GM19099 (cell line): Measurements from ENCODE around the gene OR56B1.

Experiments
- POLR2A ChIP-seq: IDR thresholded peaks from 3 replicates; pipeline ENCODE4 v1.6.1; 2011; ENCODE audit warnings: low read depth; ENCODE audit not compliant: insufficient read length; ENCODE audit errors: extremely low read depth

Gene OR56B1, protein sequence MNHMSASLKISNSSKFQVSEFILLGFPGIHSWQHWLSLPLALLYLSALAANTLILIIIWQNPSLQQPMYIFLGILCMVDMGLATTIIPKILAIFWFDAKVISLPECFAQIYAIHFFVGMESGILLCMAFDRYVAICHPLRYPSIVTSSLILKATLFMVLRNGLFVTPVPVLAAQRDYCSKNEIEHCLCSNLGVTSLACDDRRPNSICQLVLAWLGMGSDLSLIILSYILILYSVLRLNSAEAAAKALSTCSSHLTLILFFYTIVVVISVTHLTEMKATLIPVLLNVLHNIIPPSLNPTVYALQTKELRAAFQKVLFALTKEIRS

GRCh38 chr11:5736396-5736795 is at the start of gene OR56B1:
TSS of gene OR56B1 (plus strand) at chr11:5736448. CDS start at chr11:5736517, 69 bp downstream.
- no peak for TF ChIP-seq POLR2A

GRCh38 chr11:5688482-5688881 is 47.8 kb upstream of the OR56B1 start:
- no peak for TF ChIP-seq POLR2A

- TF ChIP-seq POLR2A = peak; percentile 81
Measured at GRCh38 chr11:5689551-5689983, 46.7 kb upstream of the OR56B1 start, which contains the start of gene TRIM22. TSS of gene TRIM22 (plus strand) at chr11:5689790. CDS start at chr11:5696233, 6,443 bp downstream.

DNA sequence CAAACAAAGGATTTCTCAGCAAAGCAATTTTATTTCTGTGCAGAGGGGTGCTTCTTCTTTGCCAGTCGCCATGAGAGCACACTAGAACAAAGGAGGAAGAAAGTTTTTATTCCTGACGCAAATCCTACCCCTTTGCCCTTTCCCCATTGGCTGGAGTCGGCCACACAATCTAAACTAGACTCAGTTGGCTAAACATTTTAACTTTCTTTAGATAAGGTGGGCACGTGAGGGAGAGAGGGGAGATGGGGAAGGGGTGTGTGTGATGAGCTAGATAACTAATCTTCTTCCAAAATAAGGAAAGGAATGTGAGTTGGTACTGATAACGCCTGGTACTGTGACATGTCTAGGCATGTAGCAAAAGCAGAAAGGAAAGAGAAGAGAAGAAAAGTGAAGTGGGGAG is 46.0 kb upstream of the OR56B1 start:
- no peak for TF ChIP-seq POLR2A

DNA sequence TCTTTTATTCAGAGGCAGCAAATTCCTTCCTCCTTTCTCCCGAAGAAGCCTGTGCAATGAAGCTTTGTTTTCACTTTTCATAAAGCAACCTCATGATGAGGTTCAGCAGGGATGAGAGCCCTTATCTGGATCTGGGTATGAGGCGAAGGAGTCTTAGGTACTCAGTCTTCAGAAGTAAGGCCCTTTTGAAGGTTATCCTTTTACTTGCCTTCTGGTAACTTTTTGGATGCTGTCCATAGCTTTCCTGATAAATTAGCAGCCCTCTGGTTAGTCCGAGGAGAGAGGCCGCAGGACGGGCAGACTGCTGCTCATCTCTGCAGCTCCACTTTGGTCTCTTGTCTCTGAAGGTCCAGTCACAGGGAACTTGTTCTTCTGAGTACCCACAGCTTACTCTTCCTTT is 45.5 kb upstream of the OR56B1 start:
- no peak for TF ChIP-seq POLR2A

- no peak for TF ChIP-seq POLR2A
Measured at GRCh38 chr11:5691964-5692361, 44.3 kb upstream of the OR56B1 start.

DNA sequence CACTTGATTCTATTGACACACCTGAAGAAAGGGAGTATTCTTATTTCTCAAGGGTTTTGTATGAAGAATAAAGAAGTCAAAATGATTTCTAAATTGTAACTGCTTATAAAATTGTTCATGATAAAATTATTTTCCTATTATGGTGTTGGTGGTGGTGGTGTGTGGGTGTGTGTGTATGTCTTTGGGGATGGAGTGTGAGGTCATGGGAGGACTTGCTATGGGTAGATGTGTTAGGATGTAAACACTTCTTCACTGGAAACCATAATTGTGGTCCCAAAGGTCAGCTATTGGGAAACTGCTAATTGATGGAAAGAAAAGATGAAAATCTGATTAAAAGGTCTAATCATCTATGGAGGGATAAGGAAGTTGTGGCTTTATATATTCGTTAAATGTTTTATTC is 41.6 kb upstream of the OR56B1 start:
- peak; percentile 17 for TF ChIP-seq POLR2A

GRCh38 chr11:5695580-5695979 is 40.7 kb upstream of the OR56B1 start:
- TF ChIP-seq POLR2A = no peak

- no peak for TF ChIP-seq POLR2A
Measured at GRCh38 chr11:5696210-5696609, 40.0 kb upstream of the OR56B1 start.

DNA sequence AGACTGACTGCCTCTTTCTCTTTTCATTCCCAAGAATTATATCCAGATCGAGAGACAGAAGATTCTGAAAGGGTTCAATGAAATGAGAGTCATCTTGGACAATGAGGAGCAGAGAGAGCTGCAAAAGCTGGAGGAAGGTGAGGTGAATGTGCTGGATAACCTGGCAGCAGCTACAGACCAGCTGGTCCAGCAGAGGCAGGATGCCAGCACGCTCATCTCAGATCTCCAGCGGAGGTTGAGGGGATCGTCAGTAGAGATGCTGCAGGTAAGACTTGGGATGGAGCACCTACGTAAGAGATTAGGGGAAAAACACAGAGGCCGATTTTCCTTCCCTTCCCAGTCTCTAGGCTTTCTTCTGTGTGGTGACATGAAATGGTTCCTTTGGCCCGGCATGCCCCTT is 38.0 kb upstream of the OR56B1 start:
- TF ChIP-seq POLR2A = no peak

DNA sequence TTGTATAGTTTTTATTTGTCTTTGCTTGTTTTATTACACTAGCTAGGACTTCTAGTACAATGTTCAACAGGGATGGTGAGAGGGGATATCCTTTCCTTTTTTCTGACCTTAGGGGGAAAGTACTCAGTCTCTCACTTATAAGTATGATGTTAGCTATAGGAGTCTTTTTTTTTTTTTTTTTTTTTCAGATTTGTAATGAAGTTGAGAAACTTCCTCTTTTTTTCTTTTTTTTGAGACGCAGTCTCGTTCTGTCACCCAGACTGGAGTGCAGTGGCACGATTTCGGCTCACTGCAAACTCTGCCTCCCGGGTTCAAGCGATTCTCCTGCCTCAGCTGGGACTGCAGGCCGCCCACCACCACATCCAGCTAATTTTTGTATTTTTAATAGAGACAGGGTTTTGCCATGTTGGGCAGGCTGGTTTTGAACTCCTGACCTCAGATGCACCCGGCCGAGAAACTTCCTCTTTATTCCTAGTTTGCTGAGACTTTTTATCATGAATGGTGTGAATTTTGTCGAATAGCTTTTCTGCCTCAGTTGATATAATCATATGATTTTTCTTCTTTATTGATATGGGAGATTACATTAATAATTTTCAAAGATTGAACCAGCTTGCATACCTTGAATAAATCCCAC is 35.7 kb upstream of the OR56B1 start:
- TF ChIP-seq POLR2A = no peak

DNA sequence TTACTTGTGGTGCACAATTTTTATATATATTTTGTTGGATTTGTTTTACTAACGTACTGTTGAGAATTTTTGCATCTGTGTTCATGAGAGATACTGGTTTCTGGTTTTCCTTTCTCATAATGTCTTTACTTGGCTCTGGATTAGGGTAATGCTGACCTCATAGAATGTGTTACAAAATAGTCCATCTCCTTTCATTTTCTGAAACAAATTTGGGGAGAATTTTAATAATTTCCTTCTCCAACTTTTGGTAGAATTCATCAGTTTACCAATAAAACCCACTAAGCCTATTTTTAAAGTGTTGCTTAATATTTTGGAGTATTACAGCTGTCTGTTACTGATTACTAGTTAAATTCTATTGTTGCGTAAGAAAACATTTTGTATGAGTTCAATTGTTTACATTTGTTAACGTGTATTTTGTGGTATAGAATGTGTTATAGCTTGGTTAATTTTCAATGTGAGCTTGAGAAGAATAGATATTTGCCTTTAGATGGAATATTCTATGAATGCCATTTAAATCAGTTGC is 35.1 kb upstream of the OR56B1 start:
- no peak for TF ChIP-seq POLR2A

GRCh38 chr11:5703741-5704536 is 32.3 kb upstream of the OR56B1 start:
- TF ChIP-seq POLR2A = no peak

DNA sequence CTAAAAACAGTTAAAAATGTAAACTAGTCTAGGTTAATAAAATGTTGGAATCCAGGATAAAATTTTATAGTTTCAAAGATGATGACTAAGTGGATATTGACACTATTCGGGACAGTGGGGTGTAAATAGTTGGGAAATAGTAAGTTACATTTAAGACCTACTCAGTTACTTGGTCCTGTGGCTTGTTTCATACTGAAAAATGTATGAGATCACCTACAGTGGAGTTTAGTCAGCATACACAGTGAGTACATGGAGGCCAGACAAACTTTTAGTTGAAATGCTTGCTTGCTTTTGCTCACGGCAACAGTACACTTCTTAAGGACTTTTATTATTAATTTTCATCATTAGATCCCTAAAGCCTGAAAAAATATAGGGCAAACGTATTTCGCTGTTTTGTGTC is 30.6 kb upstream of the OR56B1 start:
- TF ChIP-seq POLR2A = no peak

DNA sequence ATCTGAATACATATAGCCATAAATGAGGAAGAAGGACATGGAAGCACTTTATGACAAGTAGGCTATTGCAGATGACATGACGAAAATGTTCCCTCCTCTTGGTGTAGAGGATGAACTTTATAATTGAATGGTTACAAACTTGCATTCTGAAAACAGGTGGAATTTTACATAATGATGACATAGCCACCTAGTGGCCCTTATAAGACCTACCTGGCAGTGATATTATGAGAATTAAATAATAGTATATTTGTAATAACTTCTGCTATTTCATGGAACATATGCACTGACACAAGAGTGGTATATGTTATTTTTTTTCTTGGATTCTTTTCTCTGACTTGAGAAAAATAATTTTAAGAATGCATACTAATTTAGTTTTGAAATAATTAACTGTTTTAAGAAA is 23.7 kb upstream of the OR56B1 start:
- no peak for TF ChIP-seq POLR2A
